HUES48 (cell line): ENCODE data around the gene STAT4.

Source experiments
- H3K27ac ChIP-seq: one replicate; pipeline ENCODE4 v1.7.0; 2013; ENCODE audit warnings: low read depth, low read length, inconsistent platforms
- H3K27me3 ChIP-seq: 2 replicates; pipeline ENCODE4 v1.6.1; 2013; ENCODE audit warnings: mild to moderate bottlenecking, low read length; ENCODE audit not compliant: control insufficient read depth, insufficient read depth
- H3K36me3 ChIP-seq: 2 replicates; pipeline ENCODE4 v1.6.1; 2013; ENCODE audit warnings: low read length; ENCODE audit not compliant: control insufficient read depth, insufficient read depth
- H3K4me1 ChIP-seq: 2 replicates; pipeline ENCODE4 v1.6.1; 2013; ENCODE audit warnings: mild to moderate bottlenecking, low read length; ENCODE audit not compliant: control insufficient read depth, insufficient read depth
- H3K4me3 ChIP-seq: 2 replicates; pipeline ENCODE4 v1.5.1; 2013; ENCODE audit warnings: mild to moderate bottlenecking, low read depth, low read length
- H3K9ac ChIP-seq: 2 replicates; pipeline ENCODE4 v1.6.1; 2013; ENCODE audit warnings: mild to moderate bottlenecking, low read depth, low read length, moderate library complexity
- H3K9me3 ChIP-seq: 2 replicates; pipeline ENCODE4 v1.6.1; 2013; ENCODE audit warnings: low read length; ENCODE audit not compliant: control insufficient read depth, insufficient read depth

Gene STAT4

GRCh38 chr2:191165176-191165643 lies 14.4 kb upstream of the STAT4 start:
- Histone ChIP-seq H3K27ac (no peak overlapping the region), H3K9ac (no peak overlapping the region), H3K4me3 (no peak overlapping the region), H3K36me3 (no peaks in the 10 kb centered on the region), H3K4me1 (peaks cover 4% of the 10 kb centered on the region; the same call in 1 of the 2 replicates), H3K27me3 (no peaks in the 10 kb centered on the region), H3K9me3 (no peaks in the 10 kb centered on the region)

DNA sequence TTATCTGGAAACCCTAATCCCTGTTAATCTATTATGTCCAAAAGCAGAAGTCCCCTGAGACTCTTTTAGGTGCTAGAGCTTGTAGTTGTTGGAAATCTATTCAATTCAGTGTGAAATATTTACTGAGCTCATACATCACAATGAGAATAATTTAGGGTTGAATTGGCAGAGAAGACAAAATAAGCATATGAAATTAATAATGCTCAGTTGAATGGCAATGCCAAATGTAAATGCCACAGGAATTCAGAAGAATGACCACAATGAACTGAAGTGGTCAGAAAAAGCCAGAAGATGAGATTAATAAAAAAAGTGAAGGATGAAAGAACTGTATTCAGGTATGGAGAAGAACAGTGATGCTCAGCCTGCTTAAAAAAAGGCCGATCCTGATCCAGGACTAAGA lies 8.0 kb upstream of the STAT4 start:
- Histone ChIP-seq H3K36me3 (no peaks in the 10 kb centered on the region), H3K4me3 (no peak overlapping the region), H3K9me3 (no peaks in the 10 kb centered on the region), H3K27ac (no peak overlapping the region), H3K27me3 (no peaks in the 10 kb centered on the region), H3K4me1 (no peaks in the 10 kb centered on the region), H3K9ac (no peak overlapping the region)

- no peaks in the 10 kb centered on the region for H3K9me3 ChIP-seq
- no peaks in the 10 kb centered on the region for H3K36me3 ChIP-seq
- no peak overlapping the region for H3K27ac ChIP-seq
- no peak overlapping the region for H3K9ac ChIP-seq
- no peaks in the 10 kb centered on the region for H3K27me3 ChIP-seq
- no peak overlapping the region for H3K4me3 ChIP-seq
- H3K4me1 ChIP-seq: no peaks in the 10 kb centered on the region
These were observed 7.4 kb upstream of the STAT4 start for GRCh38 chr2:191158193-191158592.

GRCh38 chr2:191155608-191156071 lies 4.8 kb upstream of the STAT4 start:
- Histone ChIP-seq H3K4me1 (peaks cover 5% of the 10 kb centered on the region; the same call in 1 of the 2 replicates), H3K4me3 (no peak overlapping the region), H3K36me3 (no peaks in the 10 kb centered on the region), H3K27ac (no peak overlapping the region), H3K27me3 (peaks cover 4% of the 10 kb centered on the region), H3K9me3 (no peaks in the 10 kb centered on the region), H3K9ac (no peak overlapping the region)

DNA sequence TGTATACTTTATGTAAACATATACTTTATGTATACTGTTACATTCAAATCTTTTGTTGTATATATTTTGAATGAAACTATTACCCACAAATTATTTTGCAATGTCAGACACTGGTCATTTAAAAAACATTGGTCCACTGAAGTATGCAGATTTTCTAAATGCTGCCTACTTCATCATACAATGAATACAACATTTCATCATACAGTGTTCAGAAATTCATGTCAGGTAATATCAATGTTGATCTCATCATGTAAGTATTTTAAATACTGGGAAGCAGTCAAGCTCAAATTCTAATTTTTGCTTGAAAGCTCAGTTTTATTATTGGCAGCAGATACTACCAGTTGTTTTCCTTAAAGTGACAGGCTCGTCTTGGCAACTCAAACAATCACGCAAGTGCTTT lies 2.9 kb upstream of the STAT4 start:
- H3K27ac ChIP-seq: no peak overlapping the region
- H3K9ac ChIP-seq: no peak overlapping the region
- peaks cover 17% of the 10 kb centered on the region for H3K27me3 ChIP-seq
- no peaks in the 10 kb centered on the region for H3K9me3 ChIP-seq
- H3K36me3 ChIP-seq: no peaks in the 10 kb centered on the region
- H3K4me3 ChIP-seq: no peak overlapping the region
- H3K4me1 ChIP-seq: peaks cover 8% of the 10 kb centered on the region; the same call in 1 of the 2 replicates

DNA sequence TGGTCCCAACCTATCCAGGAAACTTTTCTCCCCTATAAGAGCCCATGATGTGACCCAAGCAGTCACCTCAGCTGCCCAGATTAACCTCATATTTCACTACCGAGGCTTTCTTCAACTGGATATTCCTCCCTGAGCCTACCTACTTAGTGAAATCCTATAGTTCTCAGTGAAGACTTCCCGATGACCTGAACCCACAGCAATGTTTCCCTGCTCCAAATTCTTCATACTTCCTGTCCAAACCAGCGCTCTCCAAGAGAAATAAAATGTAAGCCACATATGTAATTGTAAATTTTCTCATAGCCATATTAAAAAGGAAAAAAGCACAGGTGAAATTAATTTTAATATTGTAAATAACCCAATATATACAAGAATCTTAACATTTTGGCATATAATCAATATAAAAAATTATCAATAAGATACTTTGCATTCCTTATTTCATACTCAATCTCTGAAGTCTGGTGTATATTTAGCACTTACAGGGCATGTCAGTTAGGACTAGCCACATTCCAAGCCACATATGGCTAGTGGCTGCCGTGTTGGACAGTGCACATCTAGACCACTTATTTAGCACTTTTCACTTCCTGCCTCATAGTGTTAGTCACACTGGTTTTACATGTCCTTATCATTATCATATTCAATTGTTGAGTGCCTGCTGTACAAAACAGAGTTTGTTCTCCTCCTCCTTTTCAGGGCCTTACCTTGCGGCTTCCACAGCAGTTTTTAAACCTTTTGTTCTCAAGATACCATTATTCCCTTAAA lies 1.9 kb upstream of the STAT4 start:
- no peak overlapping the region for H3K27ac ChIP-seq
- no peaks in the 10 kb centered on the region for H3K36me3 ChIP-seq
- peaks cover 17% of the 10 kb centered on the region for H3K27me3 ChIP-seq
- no peak overlapping the region for H3K4me3 ChIP-seq
- no peak overlapping the region for H3K9ac ChIP-seq
- no peaks in the 10 kb centered on the region for H3K9me3 ChIP-seq
- H3K4me1 ChIP-seq: peaks cover 8% of the 10 kb centered on the region; the same call in 1 of the 2 replicates

DNA sequence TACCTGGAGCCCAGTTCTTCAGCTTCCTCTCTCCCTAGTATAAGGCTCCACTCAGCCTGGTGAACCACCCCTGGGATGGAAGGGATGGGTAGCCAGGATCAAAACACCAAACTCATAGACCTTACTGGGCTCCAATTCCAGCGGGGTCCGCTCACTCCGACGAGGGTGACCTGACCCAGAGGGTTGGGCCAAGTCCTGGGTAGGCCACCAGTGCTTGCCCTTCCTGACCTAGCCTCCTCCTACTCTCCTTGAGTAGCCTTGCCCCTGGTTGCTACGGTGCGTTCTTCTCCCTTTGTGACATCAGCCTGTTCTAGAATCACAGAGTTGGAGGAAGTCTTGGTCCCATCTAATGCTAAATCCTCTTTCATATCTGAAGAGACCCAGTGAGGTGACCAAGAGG lies 537 bp upstream of the STAT4 start:
- Histone ChIP-seq H3K27ac (no peak overlapping the region), H3K36me3 (no peaks in the 10 kb centered on the region), H3K4me3 (peak overlapping the region; percentile 63), H3K9ac (no peak overlapping the region), H3K27me3 (peaks cover 17% of the 10 kb centered on the region), H3K4me1 (peaks cover 8% of the 10 kb centered on the region; the same call in 1 of the 2 replicates), H3K9me3 (no peaks in the 10 kb centered on the region)

DNA sequence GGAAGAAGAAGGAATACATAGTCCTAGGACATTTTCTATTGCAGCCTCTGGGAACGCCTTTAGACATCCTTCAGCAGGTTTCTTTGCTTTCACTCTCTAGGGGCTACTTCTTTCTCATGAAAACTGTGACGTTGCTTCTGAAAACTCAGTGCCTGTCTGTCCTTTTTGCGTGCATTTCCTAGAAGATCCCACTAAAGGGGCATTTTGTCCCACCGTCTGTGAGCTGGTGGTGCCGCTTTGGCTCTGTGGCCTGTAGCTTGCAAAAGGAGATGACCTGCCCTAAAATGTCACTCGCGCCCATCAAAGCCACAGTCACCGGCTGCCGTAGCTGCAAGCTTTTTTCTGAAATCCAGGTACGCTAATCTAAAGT lies 579 bp downstream of the STAT4 start:
- Histone ChIP-seq H3K36me3 (no peaks in the 10 kb centered on the region), H3K9ac (no peak overlapping the region), H3K27me3 (peaks cover 17% of the 10 kb centered on the region), H3K4me3 (peak overlapping the region; percentile 63), H3K4me1 (peaks cover 8% of the 10 kb centered on the region; the same call in 1 of the 2 replicates), H3K27ac (no peak overlapping the region), H3K9me3 (no peaks in the 10 kb centered on the region)

- Histone ChIP-seq H3K27me3 (peaks cover 17% of the 10 kb centered on the region), H3K9me3 (no peaks in the 10 kb centered on the region), H3K4me3 (no peak overlapping the region), H3K27ac (no peak overlapping the region), H3K36me3 (no peaks in the 10 kb centered on the region), H3K4me1 (peaks cover 8% of the 10 kb centered on the region; the same call in 1 of the 2 replicates), H3K9ac (no peak overlapping the region)
These were observed 1.4 kb downstream of the STAT4 start for GRCh38 chr2:191149391-191149790.

GRCh38 chr2:191148791-191149190 lies 2.0 kb downstream of the STAT4 start:
- H3K4me3 ChIP-seq: no peak overlapping the region
- peaks cover 8% of the 10 kb centered on the region; the same call in 1 of the 2 replicates for H3K4me1 ChIP-seq
- no peak overlapping the region for H3K9ac ChIP-seq
- peaks cover 17% of the 10 kb centered on the region for H3K27me3 ChIP-seq
- no peaks in the 10 kb centered on the region for H3K36me3 ChIP-seq
- no peaks in the 10 kb centered on the region for H3K9me3 ChIP-seq
- H3K27ac ChIP-seq: no peak overlapping the region

DNA sequence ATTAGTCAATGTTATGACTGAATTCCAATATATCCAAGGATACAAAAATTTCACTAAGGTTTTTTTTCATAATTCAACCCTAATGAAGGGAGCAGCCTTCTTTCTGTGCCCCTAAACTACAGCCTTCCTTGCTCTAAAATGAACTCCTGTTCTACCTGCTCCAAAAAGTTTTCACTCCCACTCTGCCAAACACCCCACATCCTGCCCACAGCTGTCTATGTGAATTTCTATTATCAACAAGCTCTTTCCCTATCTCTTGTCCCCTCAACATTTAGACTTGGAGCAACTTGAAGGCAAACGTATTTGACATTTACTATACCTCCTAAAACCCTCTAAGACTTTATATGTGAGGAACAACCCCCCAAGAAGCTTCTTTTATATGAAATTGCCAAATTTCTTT lies 2.5 kb downstream of the STAT4 start:
- H3K36me3 ChIP-seq: no peaks in the 10 kb centered on the region
- peaks cover 17% of the 10 kb centered on the region for H3K27me3 ChIP-seq
- no peaks in the 10 kb centered on the region for H3K9me3 ChIP-seq
- peaks cover 8% of the 10 kb centered on the region; the same call in 1 of the 2 replicates for H3K4me1 ChIP-seq
- H3K27ac ChIP-seq: no peak overlapping the region
- no peak overlapping the region for H3K9ac ChIP-seq
- H3K4me3 ChIP-seq: no peak overlapping the region
